Measurements from ENCODE around the gene GALNT10.

Gene GALNT10

DNA sequence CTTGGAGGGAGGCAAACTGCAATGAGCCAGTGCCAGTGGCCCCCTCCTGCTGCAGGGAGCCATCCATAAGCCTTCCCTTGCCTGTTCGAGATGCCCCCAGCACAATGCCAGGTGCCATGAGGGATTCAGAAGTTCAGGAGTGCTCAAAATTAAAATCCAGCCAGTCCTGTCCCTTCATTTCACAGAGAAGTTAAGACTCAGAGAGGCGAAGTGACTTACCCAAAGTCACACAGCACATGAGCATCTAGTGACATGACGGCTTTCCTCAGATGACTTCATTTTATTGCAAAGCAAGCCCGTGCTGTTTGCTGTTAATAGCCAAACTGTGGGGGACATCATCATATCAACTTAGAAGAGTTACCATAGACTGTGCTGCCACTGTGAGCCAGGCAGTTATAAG is 185.9 kb downstream of the GALNT10 start:
- Histone ChIP-seq H3K36me3 (ENCODE audit: control insufficient read depth in 1 of 2, insufficient read depth in 2 of 2, low read length in 2 of 2) (peaks cover 33 to 40% of the 10 kb centered on the region in 2 experiments), H3K27ac (ENCODE audit: low read depth, low read length) (no peak overlapping the region), H2BK12ac (ENCODE audit: low read length) (no peak overlapping the region), H2BK5ac (ENCODE audit: low read depth, low read length, poor library complexity) (no peak overlapping the region), H2BK120ac (ENCODE audit: insufficient read depth, low read length, poor library complexity) (no peak overlapping the region), H3K4me2 (ENCODE audit: low read length) (no peak overlapping the region), H3K18ac (ENCODE audit: low read length) (no peak overlapping the region), H3K9ac (ENCODE audit: low read length) (no peak overlapping the region), H2AK5ac (ENCODE audit: low read length) (no peak overlapping the region), H3K14ac (ENCODE audit: low read length) (no peak overlapping the region), H4K8ac (ENCODE audit: low read depth, low read length) (no peak overlapping the region), H2AFZ (ENCODE audit: insufficient read depth, low read length, poor library complexity) (no peak overlapping the region), H3K4ac (ENCODE audit: low read depth, low read length) (no peak overlapping the region), H4K12ac (ENCODE audit: low read depth, low read length) (no peak overlapping the region), H3K79me1 (ENCODE audit: low read length) (peaks cover 9% of the 10 kb centered on the region), H3K4me3 (ENCODE audit: low read depth, low read length) (no peak overlapping the region), H3K9me3 (ENCODE audit: insufficient read depth, low read depth, low read length) (no peaks in the 10 kb centered on the region), H3K23ac (ENCODE audit: low read length) (no peak overlapping the region), H3K79me2 (ENCODE audit: control insufficient read depth, insufficient read depth, low read length, poor library complexity) (no peaks in the 10 kb centered on the region), H4K91ac (ENCODE audit: low read depth, low read length) (no peak overlapping the region), H3K4me1 (ENCODE audit: control insufficient read depth in 1 of 2, insufficient read depth in 2 of 2, low read length in 2 of 2) (peaks cover 15% of the 10 kb centered on the region in 2 experiments), H3K27me3 (ENCODE audit: insufficient read depth, low read length) (no peaks in the 10 kb centered on the region)
- DNase-seq: no peak
- no CpG with 5 or more reads among the region's 4 CpGs for WGBS (ENCODE audit: extremely low coverage, insufficient coverage, insufficient read length)

DNA sequence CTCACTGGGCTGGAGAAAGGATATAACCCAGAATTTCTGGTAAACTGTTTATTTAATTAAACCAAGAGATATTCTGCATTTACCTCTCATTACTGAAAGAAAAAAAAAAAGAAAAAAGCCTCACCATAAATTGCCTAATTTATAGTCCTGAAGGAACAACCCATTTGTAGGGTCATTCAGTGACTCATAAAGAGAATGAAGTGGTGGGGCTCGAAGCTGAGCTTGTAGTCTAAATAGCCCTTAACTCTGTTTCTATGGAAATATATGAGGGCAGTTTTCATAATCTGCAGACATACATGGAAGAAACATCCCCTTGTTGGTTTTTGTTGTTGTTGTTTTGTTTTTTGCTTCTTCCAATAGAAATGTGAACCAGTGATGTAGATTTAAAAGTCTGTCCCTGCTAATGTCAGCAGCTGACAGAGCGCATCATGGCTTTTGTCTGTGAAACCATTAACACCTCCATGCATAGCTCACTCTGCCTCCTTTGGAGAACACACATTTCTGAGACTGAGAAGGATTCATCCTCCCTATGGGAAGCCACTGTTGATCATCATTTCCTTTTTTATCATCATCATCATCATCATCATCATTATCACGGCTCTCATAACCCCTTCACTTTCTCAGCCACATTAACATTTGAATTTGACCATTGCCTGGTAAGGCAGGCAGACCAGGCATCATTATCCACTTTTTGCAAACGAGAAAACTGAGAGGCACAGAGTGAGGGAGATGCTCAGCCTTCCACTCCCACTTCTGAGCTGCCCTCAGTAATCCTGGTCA is 187.4 kb downstream of the GALNT10 start:
- no peaks in the 10 kb centered on the region for H3K79me2 ChIP-seq (ENCODE audit: control insufficient read depth, insufficient read depth, low read length, poor library complexity)
- peaks cover 8% of the 10 kb centered on the region for H3K79me1 ChIP-seq (ENCODE audit: low read length)
- DNase-seq: no peak
- H4K12ac ChIP-seq (ENCODE audit: low read depth, low read length): no peak overlapping the region
- H3K23ac ChIP-seq (ENCODE audit: low read length): no peak overlapping the region
- H3K9me3 ChIP-seq (ENCODE audit: insufficient read depth, low read depth, low read length): no peaks in the 10 kb centered on the region
- H2BK120ac ChIP-seq (ENCODE audit: insufficient read depth, low read length, poor library complexity): no peak overlapping the region
- H3K27ac ChIP-seq (ENCODE audit: low read depth, low read length): no peak overlapping the region
- H3K14ac ChIP-seq (ENCODE audit: low read length): no peak overlapping the region
- WGBS (ENCODE audit: extremely low coverage, insufficient coverage, insufficient read length): no CpG with 5 or more reads among the region's 4 CpGs
- H2AK5ac ChIP-seq (ENCODE audit: low read length): no peak overlapping the region
- H3K36me3 ChIP-seq (ENCODE audit: control insufficient read depth in 1 of 2, insufficient read depth in 2 of 2, low read length in 2 of 2): peaks cover 33 to 51% of the 10 kb centered on the region in 2 experiments
- H3K27me3 ChIP-seq (ENCODE audit: insufficient read depth, low read length): no peaks in the 10 kb centered on the region
- H2AFZ ChIP-seq (ENCODE audit: insufficient read depth, low read length, poor library complexity): no peak overlapping the region
- no peak overlapping the region for H3K4me3 ChIP-seq (ENCODE audit: low read depth, low read length)
- no peak overlapping the region for H3K4me2 ChIP-seq (ENCODE audit: low read length)
- H3K9ac ChIP-seq (ENCODE audit: low read length): no peak overlapping the region
- H4K8ac ChIP-seq (ENCODE audit: low read depth, low read length): no peak overlapping the region
- H2BK12ac ChIP-seq (ENCODE audit: low read length): no peak overlapping the region
- no peak overlapping the region for H3K4ac ChIP-seq (ENCODE audit: low read depth, low read length)
- no peak overlapping the region for H2BK5ac ChIP-seq (ENCODE audit: low read depth, low read length, poor library complexity)
- no peak overlapping the region for H4K91ac ChIP-seq (ENCODE audit: low read depth, low read length)
- H3K18ac ChIP-seq (ENCODE audit: low read length): no peak overlapping the region
- H3K4me1 ChIP-seq (ENCODE audit: control insufficient read depth in 1 of 2, insufficient read depth in 2 of 2, low read length in 2 of 2): peaks cover 15% of the 10 kb centered on the region in 2 experiments

DNA sequence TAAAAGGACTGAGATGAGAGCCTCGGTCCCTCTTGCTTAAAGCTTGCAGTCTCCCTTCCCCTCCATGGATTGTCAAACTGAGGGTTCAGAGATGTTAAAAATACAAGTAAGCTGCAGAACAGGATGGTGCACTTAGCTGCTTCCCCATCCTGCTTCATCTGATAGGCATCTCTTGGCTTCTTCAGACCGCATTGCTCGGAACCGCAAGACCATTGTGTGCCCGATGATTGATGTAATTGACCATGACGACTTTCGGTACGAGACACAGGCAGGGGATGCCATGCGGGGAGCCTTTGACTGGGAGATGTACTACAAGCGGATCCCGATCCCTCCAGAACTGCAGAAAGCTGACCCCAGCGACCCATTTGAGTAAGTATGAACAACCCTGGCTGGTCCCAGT is 189.7 kb downstream of the GALNT10 start:
- Histone ChIP-seq H2BK12ac (ENCODE audit: low read length) (no peak overlapping the region), H3K79me2 (ENCODE audit: control insufficient read depth, insufficient read depth, low read length, poor library complexity) (no peaks in the 10 kb centered on the region), H3K4me1 (ENCODE audit: control insufficient read depth in 1 of 2, insufficient read depth in 2 of 2, low read length in 2 of 2) (peaks cover 15% of the 10 kb centered on the region in 2 experiments), H3K14ac (ENCODE audit: low read length) (no peak overlapping the region), H3K9me3 (ENCODE audit: insufficient read depth, low read depth, low read length) (no peaks in the 10 kb centered on the region), H3K23ac (ENCODE audit: low read length) (no peak overlapping the region), H4K12ac (ENCODE audit: low read depth, low read length) (no peak overlapping the region), H2BK120ac (ENCODE audit: insufficient read depth, low read length, poor library complexity) (no peak overlapping the region), H3K4ac (ENCODE audit: low read depth, low read length) (no peak overlapping the region), H3K27me3 (ENCODE audit: insufficient read depth, low read length) (no peaks in the 10 kb centered on the region), H2AFZ (ENCODE audit: insufficient read depth, low read length, poor library complexity) (no peak overlapping the region), H3K4me2 (ENCODE audit: low read length) (no peak overlapping the region), H3K27ac (ENCODE audit: low read depth, low read length) (peak overlapping the region; percentile 42), H3K9ac (ENCODE audit: low read length) (no peak overlapping the region), H4K91ac (ENCODE audit: low read depth, low read length) (no peak overlapping the region), H3K36me3 (ENCODE audit: control insufficient read depth in 1 of 2, insufficient read depth in 2 of 2, low read length in 2 of 2) (peaks cover 39 to 62% of the 10 kb centered on the region in 2 experiments), H3K18ac (ENCODE audit: low read length) (peak overlapping the region; percentile 20), H3K79me1 (ENCODE audit: low read length) (peaks cover 7% of the 10 kb centered on the region), H3K4me3 (ENCODE audit: low read depth, low read length) (no peak overlapping the region), H2AK5ac (ENCODE audit: low read length) (no peak overlapping the region), H4K8ac (ENCODE audit: low read depth, low read length) (no peak overlapping the region), H2BK5ac (ENCODE audit: low read depth, low read length, poor library complexity) (no peak overlapping the region)
- DNase-seq: peak in 1 of 2 donors; percentile 45
- WGBS (ENCODE audit: extremely low coverage, insufficient coverage, insufficient read length): no CpG with 5 or more reads among the region's 12 CpGs

DNA sequence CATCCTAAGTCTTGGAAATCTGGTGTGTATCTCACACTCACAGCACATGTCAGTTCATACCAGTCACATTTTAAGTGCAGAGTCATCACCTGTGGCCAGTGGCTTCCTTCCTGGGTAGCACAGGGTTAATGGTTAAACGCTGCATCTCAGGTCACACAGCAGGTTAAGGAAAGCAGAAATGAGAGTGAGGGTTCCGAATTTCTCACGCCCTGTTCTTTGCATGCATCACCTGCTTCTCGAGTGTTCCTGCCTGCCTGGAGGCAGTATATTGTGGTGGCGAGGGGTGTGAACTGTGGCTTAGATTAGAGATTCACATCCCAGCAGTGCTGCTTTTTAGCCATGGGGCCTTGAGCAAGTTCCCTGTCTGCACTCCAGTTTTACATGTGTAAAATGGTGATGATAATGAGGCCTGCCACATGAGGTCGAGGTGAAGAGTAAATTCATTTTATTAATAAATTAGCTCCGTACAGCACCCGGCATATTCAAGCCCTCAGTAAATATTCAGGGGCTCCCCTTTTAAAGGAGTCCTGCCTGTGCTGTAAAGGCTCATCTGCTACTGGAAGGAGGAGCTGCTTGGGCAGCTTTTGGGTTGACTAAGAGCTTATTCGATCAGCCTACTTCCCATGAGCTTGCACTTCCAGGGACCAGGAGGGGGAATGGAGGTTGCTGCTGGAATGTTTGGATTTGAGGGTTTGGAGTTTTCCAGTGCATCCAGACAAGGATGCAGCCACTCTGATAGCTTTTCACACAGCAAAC is 194.1 kb downstream of the GALNT10 start:
- H2AK5ac ChIP-seq (ENCODE audit: low read length): no peak overlapping the region
- H3K36me3 ChIP-seq (ENCODE audit: control insufficient read depth in 1 of 2, insufficient read depth in 2 of 2, low read length in 2 of 2): peaks cover 29 to 52% of the 10 kb centered on the region in 2 experiments
- no peak overlapping the region for H4K12ac ChIP-seq (ENCODE audit: low read depth, low read length)
- no peak overlapping the region for H3K18ac ChIP-seq (ENCODE audit: low read length)
- no peak overlapping the region for H2BK5ac ChIP-seq (ENCODE audit: low read depth, low read length, poor library complexity)
- H3K4me1 ChIP-seq (ENCODE audit: control insufficient read depth in 1 of 2, insufficient read depth in 2 of 2, low read length in 2 of 2): peaks cover 9 to 11% of the 10 kb centered on the region in 2 experiments
- no peak overlapping the region for H4K8ac ChIP-seq (ENCODE audit: low read depth, low read length)
- H3K23ac ChIP-seq (ENCODE audit: low read length): no peak overlapping the region
- H2BK120ac ChIP-seq (ENCODE audit: insufficient read depth, low read length, poor library complexity): no peak overlapping the region
- H3K4me3 ChIP-seq (ENCODE audit: low read depth, low read length): no peak overlapping the region
- H2AFZ ChIP-seq (ENCODE audit: insufficient read depth, low read length, poor library complexity): no peak overlapping the region
- H3K4ac ChIP-seq (ENCODE audit: low read depth, low read length): no peak overlapping the region
- no peaks in the 10 kb centered on the region for H3K79me2 ChIP-seq (ENCODE audit: control insufficient read depth, insufficient read depth, low read length, poor library complexity)
- no peaks in the 10 kb centered on the region for H3K9me3 ChIP-seq (ENCODE audit: insufficient read depth, low read depth, low read length)
- H3K79me1 ChIP-seq (ENCODE audit: low read length): peaks cover 5% of the 10 kb centered on the region
- no peak overlapping the region for H3K4me2 ChIP-seq (ENCODE audit: low read length)
- H4K91ac ChIP-seq (ENCODE audit: low read depth, low read length): no peak overlapping the region
- WGBS (ENCODE audit: extremely low coverage, insufficient coverage, insufficient read length): no CpG with 5 or more reads among the region's 9 CpGs
- no peak overlapping the region for H3K14ac ChIP-seq (ENCODE audit: low read length)
- no peaks in the 10 kb centered on the region for H3K27me3 ChIP-seq (ENCODE audit: insufficient read depth, low read length)
- no peak overlapping the region for H3K9ac ChIP-seq (ENCODE audit: low read length)
- no peak overlapping the region for H3K27ac ChIP-seq (ENCODE audit: low read depth, low read length)
- H2BK12ac ChIP-seq (ENCODE audit: low read length): no peak overlapping the region
- no peak for DNase-seq
